SK-N-SH (cell line): ENCODE results near the gene RAB3IL1.

Experiments
- CTCF ChIP-seq: fragments of 200-600 bp; sonication (generic); IDR thresholded peaks from 2 replicates; pipeline ENCODE4 v1.6.1; 2017; ENCODE audit warnings: antibody characterized with exemption, mild to moderate bottlenecking, moderate library complexity
- FOXJ3 ChIP-seq: sonication (generic); formaldehyde crosslinking; IDR thresholded peaks from 2 replicates; pipeline ENCODE4 v1.5.1; 2020; ENCODE audit warnings: mild to moderate bottlenecking, missing genetic modification reagents
- GATA2 ChIP-seq: sonication (generic); formaldehyde crosslinking; IDR thresholded peaks from 2 replicates; pipeline ENCODE4 v1.5.0; 2020; ENCODE audit warnings: mild to moderate bottlenecking, missing genetic modification reagents
- MEF2A ChIP-seq: IDR thresholded peaks from 2 replicates; pipeline ENCODE4 v1.4.0; 2012; ENCODE audit warnings: low read depth, borderline replicate concordance
- POLR2AphosphoS5 ChIP-seq: IDR thresholded peaks from 2 replicates; pipeline ENCODE4 v1.6.1; 2012; ENCODE audit warnings: low read depth, low read length
- RCOR1 ChIP-seq: fragments of 150-350 bp; IDR thresholded peaks from 2 replicates; pipeline ENCODE4 v1.6.1; 2017; ENCODE audit warnings: antibody characterized with exemption, low read length
- REST ChIP-seq: IDR thresholded peaks from 2 replicates; pipeline ENCODE4 v1.6.1; 2012; ENCODE audit warnings: mild to moderate bottlenecking, low read depth, low read length, moderate library complexity
- SIN3A ChIP-seq: IDR thresholded peaks from 2 replicates; pipeline ENCODE4 v1.6.1; 2012; ENCODE audit warnings: low read depth, mild to moderate bottlenecking, low read length, moderate library complexity, borderline replicate concordance
- SMC3 ChIP-seq: IDR thresholded peaks from 2 replicates; pipeline ENCODE4 v1.6.1; 2012; ENCODE audit warnings: low read depth, low read length, improper control_type of control experiment
- TAF1 ChIP-seq: IDR thresholded peaks from 2 replicates; pipeline ENCODE4 v1.6.1; 2012; ENCODE audit warnings: low read depth, mild to moderate bottlenecking, low read length, moderate library complexity, borderline replicate concordance
- TCF12 ChIP-seq: IDR thresholded peaks from 2 replicates; pipeline ENCODE4 v1.4.0; 2012
- TEAD4 ChIP-seq: IDR thresholded peaks from 2 replicates; pipeline ENCODE4 v1.4.0; 2012; ENCODE audit warnings: mild to moderate bottlenecking, borderline replicate concordance; ENCODE audit not compliant: insufficient read depth
- YY1 ChIP-seq: IDR thresholded peaks from 2 replicates; pipeline ENCODE4 v1.4.0; 2012; ENCODE audit warnings: low read depth, mild to moderate bottlenecking

GRCh38 chr11:61954851-61955421 is 37.6 kb upstream of the RAB3IL1 start:
- no peak for TF ChIP-seq YY1
- no peak for TF ChIP-seq TEAD4
- no peak for TF ChIP-seq CTCF
- no peak for TF ChIP-seq REST
- no peak for TF ChIP-seq FOXJ3 (CRISPR knock-in tag)
- no peak for TF ChIP-seq MEF2A
- TF ChIP-seq SMC3, result no peak
- no peak for TF ChIP-seq POLR2AphosphoS5
- TF ChIP-seq GATA2, result no peak
- no peak for TF ChIP-seq RCOR1
- no peak for TF ChIP-seq TCF12
- no peak for TF ChIP-seq SIN3A
- TF ChIP-seq TAF1, result no peak
